OCI-LY7 (cell line): Measurements from ENCODE around the gene CFAP100. TPM values are rescaled to one million over a fixed set of nuclear protein-coding genes. Genes with fewer than 3 reads are reported as not detected.

Experiments
- BruUV-seq: library from RNA; stranded (reverse); fragments of 400-500 nt; replicated peaks from 2 replicates; lab custom pipeline; 2021; lab: Mats Ljungman, UMichigan
- CTCF ChIA-PET: fragments of 300-600 bp; sonication (Branson Sonifier 250); formaldehyde crosslinking; loops from one replicate; lab custom pipeline; 2022; ENCODE audit warnings: antibody characterized with exemption; ENCODE audit not compliant: unreplicated experiment; lab: Charles Lee
- POLR2A ChIA-PET: fragments of 300-600 bp; sonication (Branson Sonifier 250); formaldehyde crosslinking; loops from one replicate; lab custom pipeline; 2022; ENCODE audit warnings: antibody characterized with exemption; lab: Charles Lee
- DNase-seq: peaks from one replicate; pipeline ENCODE4 v3.0.0-alpha.2; 2015; ENCODE audit warnings: low spot score
- H2AFZ ChIP-seq: fragments of 200-600 bp; sonication (generic), shearing (Covaris generic); 2 replicates; pipeline ENCODE4 v1.6.1; 2014; ENCODE audit warnings: mild to moderate bottlenecking, antibody characterized with exemption, low read length, moderate library complexity
- H3K27ac ChIP-seq: fragments of 200-600 bp; sonication (generic); 2 replicates; pipeline ENCODE4 v1.5.1; 2014; ENCODE audit warnings: mixed run types, low read depth, mild to moderate bottlenecking, moderate library complexity, low read length, inconsistent platforms; ENCODE audit not compliant: poor library complexity, severe bottlenecking
- H3K36me3 ChIP-seq: fragments of 200-600 bp; sonication (generic); 2 replicates; pipeline ENCODE4 v1.6.1; 2014; ENCODE audit warnings: mild to moderate bottlenecking, antibody characterized with exemption, low read length, moderate library complexity, mixed read lengths; ENCODE audit not compliant: insufficient read depth
- H3K4me1 ChIP-seq: fragments of 200-600 bp; sonication (generic); 2 replicates; pipeline ENCODE4 v1.5.1; 2014; ENCODE audit warnings: mild to moderate bottlenecking, low read length; ENCODE audit not compliant: insufficient read depth, poor library complexity, severe bottlenecking
- H3K4me2 ChIP-seq: fragments of 200-600 bp; sonication (generic); 2 replicates; pipeline ENCODE4 v1.6.1; 2014; ENCODE audit warnings: mild to moderate bottlenecking, low read length
- H3K4me3 ChIP-seq: fragments of 200-600 bp; sonication (generic); 2 replicates; pipeline ENCODE4 v1.5.1; 2014; ENCODE audit warnings: mild to moderate bottlenecking, low read depth, low read length; ENCODE audit not compliant: poor library complexity, severe bottlenecking
- H3K79me2 ChIP-seq: fragments of 200-600 bp; sonication (generic); 2 replicates; pipeline ENCODE4 v1.6.1; 2016; ENCODE audit warnings: low read depth, mild to moderate bottlenecking, low read length, moderate library complexity, mixed read lengths; ENCODE audit not compliant: insufficient read depth
- H3K9me2 ChIP-seq: fragments of 200-600 bp; sonication (generic); 2 replicates; pipeline ENCODE4 v1.6.1; 2016; ENCODE audit warnings: mild to moderate bottlenecking, low read length, mixed read lengths; ENCODE audit not compliant: insufficient read depth
- H3K9me3 ChIP-seq: fragments of 200-600 bp; sonication (generic); 2 replicates; pipeline ENCODE4 v1.6.1; 2014; ENCODE audit warnings: mild to moderate bottlenecking, mixed run types, low read length, mixed read lengths
- H4K20me1 ChIP-seq: fragments of 200-600 bp; sonication (generic); 2 replicates; pipeline ENCODE4 v1.6.1; 2014; ENCODE audit warnings: mild to moderate bottlenecking, antibody characterized with exemption, low read length, moderate library complexity, mixed read lengths; ENCODE audit not compliant: insufficient read depth
- EZH2phosphoT487 ChIP-seq: fragments of 200-600 bp; sonication (generic); IDR thresholded peaks from 2 replicates; pipeline ENCODE4 v1.6.1; 2018; ENCODE audit warnings: low read depth, borderline replicate concordance, mild to moderate bottlenecking, mixed run types, antibody characterized with exemption, low read length, moderate library complexity, mixed read lengths
- intact Hi-C: fragments of 100-400 bp; cut with micrococcal nuclease; formaldehyde crosslinking; loops from one replicate; pipeline ENCODE4 v1.10.0; 2022; ENCODE audit not compliant: unreplicated experiment
- total RNA-seq, 2 experiments: library from RNA; depleted of rRNA in 1 of 2; stranded (reverse); fragments of >200 nt in 1 of 2; shearing (Covaris generic) in 1 of 2; gene quantifications; 2 replicates each; pipeline ENCODE4 v1.2.3, GENCODE V29; 2014 to 2022
- TF ChIP-seq, protein P1 (sequence below): fragments of 200-600 bp; sonication (generic); conservative IDR thresholded peaks from 2 replicates; pipeline ENCODE4 v1.5.1; 2014; ENCODE audit warnings: mild to moderate bottlenecking, antibody characterized with exemption, low read length, moderate library complexity, mixed read lengths

Gene CFAP100
- total RNA-seq, 2 experiments from 2014 or later = not detected

DNA sequence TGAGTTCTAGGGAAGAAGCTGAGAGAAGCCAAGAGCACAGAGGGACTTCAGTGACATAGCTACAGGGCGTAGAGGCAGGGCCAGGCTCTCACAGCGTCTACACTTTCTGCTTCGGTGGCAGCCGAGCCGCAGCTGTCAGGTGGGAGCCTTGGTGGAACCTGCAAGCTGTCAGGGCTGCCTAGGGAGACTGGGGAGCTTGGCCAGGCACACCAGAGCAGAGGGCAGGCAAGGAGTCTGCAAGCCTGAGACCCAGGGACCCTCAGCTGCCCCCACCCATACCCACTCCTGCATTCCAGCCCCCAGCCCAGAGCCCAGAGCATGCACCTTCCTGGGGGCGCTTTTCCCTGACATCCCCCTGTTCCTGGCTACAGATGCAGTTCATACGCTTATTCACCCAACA is 24.1 kb upstream of the CFAP100 start:
- no peak for TF ChIP-seq EZH2phosphoT487
- TF ChIP-seq, protein P1, sequence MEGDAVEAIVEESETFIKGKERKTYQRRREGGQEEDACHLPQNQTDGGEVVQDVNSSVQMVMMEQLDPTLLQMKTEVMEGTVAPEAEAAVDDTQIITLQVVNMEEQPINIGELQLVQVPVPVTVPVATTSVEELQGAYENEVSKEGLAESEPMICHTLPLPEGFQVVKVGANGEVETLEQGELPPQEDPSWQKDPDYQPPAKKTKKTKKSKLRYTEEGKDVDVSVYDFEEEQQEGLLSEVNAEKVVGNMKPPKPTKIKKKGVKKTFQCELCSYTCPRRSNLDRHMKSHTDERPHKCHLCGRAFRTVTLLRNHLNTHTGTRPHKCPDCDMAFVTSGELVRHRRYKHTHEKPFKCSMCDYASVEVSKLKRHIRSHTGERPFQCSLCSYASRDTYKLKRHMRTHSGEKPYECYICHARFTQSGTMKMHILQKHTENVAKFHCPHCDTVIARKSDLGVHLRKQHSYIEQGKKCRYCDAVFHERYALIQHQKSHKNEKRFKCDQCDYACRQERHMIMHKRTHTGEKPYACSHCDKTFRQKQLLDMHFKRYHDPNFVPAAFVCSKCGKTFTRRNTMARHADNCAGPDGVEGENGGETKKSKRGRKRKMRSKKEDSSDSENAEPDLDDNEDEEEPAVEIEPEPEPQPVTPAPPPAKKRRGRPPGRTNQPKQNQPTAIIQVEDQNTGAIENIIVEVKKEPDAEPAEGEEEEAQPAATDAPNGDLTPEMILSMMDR = no peak
- no peaks in the 10 kb centered on the region for H4K20me1 ChIP-seq
- no peaks in the 10 kb centered on the region for H3K36me3 ChIP-seq
- H2AFZ ChIP-seq = no peak overlapping the region
- no peaks in the 10 kb centered on the region for H3K4me1 ChIP-seq
- H3K9me3 ChIP-seq = no peaks in the 10 kb centered on the region
- ChIA-PET CTCF (no interaction called here), POLR2A (no interaction called here)
- H3K79me2 ChIP-seq = no peaks in the 10 kb centered on the region
- no TSS peak for BruUV-seq
- no peak overlapping the region for H3K27ac ChIP-seq
- no peak overlapping the region for H3K4me2 ChIP-seq
- H3K9me2 ChIP-seq = no peaks in the 10 kb centered on the region
- no peak overlapping the region for H3K4me3 ChIP-seq
- intact Hi-C loops = no loop called here
- DNase-seq = no peak

DNA sequence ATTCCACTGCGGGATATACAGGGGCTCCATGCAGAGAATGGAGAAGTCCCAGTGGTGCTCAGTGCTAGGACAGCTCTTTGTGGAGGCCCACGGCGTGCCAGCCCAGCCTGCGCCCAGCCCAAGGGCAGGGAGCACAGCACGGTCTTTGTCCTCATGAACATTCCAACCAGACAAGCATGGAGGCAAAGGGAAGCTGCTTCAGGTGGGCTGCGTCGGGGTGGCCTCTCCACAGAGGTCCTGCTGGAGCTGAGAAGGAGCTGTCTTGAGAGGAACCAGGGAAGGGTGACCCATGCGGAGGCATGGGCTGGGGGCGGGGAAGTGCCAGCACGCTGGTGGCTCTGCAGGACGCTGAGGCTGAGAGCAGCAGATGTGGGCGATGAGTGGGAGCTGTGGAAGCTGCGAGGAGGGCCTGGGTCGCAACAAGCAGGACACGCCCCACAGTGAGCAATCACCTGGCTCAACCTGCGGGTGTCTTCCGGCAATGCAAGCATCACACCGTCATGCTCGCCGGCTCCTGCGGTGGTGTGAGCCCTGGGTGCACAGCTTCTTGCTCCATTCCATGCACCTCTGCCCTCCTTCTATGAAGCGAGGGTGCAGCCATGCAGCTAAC is 23.5 kb upstream of the CFAP100 start:
- BruUV-seq = no TSS peak
- Histone ChIP-seq H2AFZ (no peak overlapping the region), H3K9me3 (no peaks in the 10 kb centered on the region), H4K20me1 (no peaks in the 10 kb centered on the region), H3K79me2 (no peaks in the 10 kb centered on the region), H3K4me2 (no peak overlapping the region), H3K27ac (no peak overlapping the region), H3K9me2 (no peaks in the 10 kb centered on the region), H3K4me3 (no peak overlapping the region), H3K4me1 (no peaks in the 10 kb centered on the region), H3K36me3 (no peaks in the 10 kb centered on the region)
- CTCF ChIA-PET = no interaction called here
- no peak for DNase-seq
- intact Hi-C loops = no loop called here
- TF ChIP-seq, protein P1 = no peak
- TF ChIP-seq EZH2phosphoT487 = no peak
- POLR2A ChIA-PET = no interaction called here

DNA sequence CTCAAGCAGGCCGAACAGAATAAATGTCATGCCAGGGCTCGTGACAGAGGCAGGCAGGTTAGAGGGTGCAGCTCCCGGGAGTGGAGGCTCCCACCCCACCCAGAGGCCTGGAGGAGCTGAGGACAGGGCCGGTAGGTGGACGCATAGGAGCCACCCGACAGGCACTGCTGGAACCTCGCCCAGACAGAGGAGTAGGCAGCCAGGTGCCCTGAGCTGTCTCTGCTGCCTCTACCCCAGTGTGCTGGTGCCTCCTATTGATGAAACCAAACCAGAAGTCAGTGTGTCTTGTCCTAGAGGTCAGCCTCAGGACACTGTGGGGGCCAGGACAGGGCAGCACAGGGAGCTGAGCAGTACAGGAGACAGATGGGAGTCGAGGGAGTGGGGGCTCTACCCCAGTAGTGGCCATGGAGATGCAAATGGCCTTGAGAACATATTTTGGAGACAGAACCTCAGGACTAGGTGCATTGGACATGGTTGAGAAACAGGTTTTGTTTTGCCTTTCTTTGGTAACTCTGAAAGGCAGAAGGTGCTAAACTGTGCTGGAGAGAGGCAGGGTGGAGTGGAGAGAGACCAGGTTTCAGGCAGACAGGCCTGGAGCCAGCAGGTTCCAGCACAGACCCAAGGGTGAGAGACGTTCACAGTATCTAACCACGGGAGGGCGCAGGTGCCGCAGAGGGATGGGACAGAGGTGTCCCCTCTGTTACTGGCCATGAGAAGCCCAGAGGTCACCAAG is 22.1 kb upstream of the CFAP100 start:
- Histone ChIP-seq H3K27ac (no peak overlapping the region), H3K79me2 (no peaks in the 10 kb centered on the region), H3K9me2 (no peaks in the 10 kb centered on the region), H2AFZ (no peak overlapping the region), H3K4me2 (no peak overlapping the region), H3K4me1 (no peaks in the 10 kb centered on the region), H3K9me3 (no peaks in the 10 kb centered on the region), H3K4me3 (no peak overlapping the region), H3K36me3 (no peaks in the 10 kb centered on the region), H4K20me1 (no peaks in the 10 kb centered on the region)
- BruUV-seq = no TSS peak
- ChIA-PET POLR2A (no interaction called here), CTCF (no interaction called here)
- intact Hi-C loops = no loop called here
- TF ChIP-seq, protein P1 = no peak
- TF ChIP-seq EZH2phosphoT487 = no peak
- no peak for DNase-seq
